SK-N-SH (cell line): ENCODE measurements around the gene JCHAIN.

Experiments
- CTCF ChIP-seq: fragments of 200-600 bp; sonication (generic); IDR thresholded peaks from 2 replicates; pipeline ENCODE4 v1.6.1; 2017; ENCODE audit warnings: antibody characterized with exemption, mild to moderate bottlenecking, moderate library complexity
- NFIC ChIP-seq: IDR thresholded peaks from 2 replicates; pipeline ENCODE4 v1.4.0; 2012; ENCODE audit warnings: borderline replicate concordance
- SIN3A ChIP-seq: IDR thresholded peaks from 2 replicates; pipeline ENCODE4 v1.6.1; 2012; ENCODE audit warnings: low read depth, mild to moderate bottlenecking, low read length, moderate library complexity, borderline replicate concordance

GRCh38 chr4:70640192-70640591 is 26.1 kb downstream of the JCHAIN start:
- no peak for TF ChIP-seq SIN3A
- TF ChIP-seq CTCF: no peak
- TF ChIP-seq NFIC: no peak
